HEK293T (cell line): ENCODE data around the gene SLC35B4.

Experiments used
- BHLHE40 ChIP-seq: fragments of 450-650 bp; IDR thresholded peaks from 2 replicates; pipeline ENCODE4 v1.6.1; 2016; ENCODE audit warnings: mild to moderate bottlenecking, moderate library complexity, borderline replicate concordance
- CTBP1 ChIP-seq: fragments of 450-650 bp; IDR thresholded peaks from 2 replicates; pipeline ENCODE4 v1.6.1; 2016; ENCODE audit warnings: borderline replicate concordance
- ELF4 ChIP-seq: fragments of 450-650 bp; IDR thresholded peaks from 2 replicates; pipeline ENCODE4 v1.6.1; 2017; ENCODE audit warnings: antibody characterized with exemption
- FOXA1 ChIP-seq: fragments of 450-650 bp; IDR thresholded peaks from 2 replicates; pipeline ENCODE4 v1.6.1; 2016; ENCODE audit warnings: mild to moderate bottlenecking
- FOXK2 ChIP-seq: fragments of 450-650 bp; IDR thresholded peaks from 2 replicates; pipeline ENCODE4 v1.6.1; 2016; ENCODE audit warnings: mild to moderate bottlenecking
- FOXM1 ChIP-seq: fragments of 450-650 bp; IDR thresholded peaks from 2 replicates; pipeline ENCODE4 v1.6.1; 2017; ENCODE audit warnings: mild to moderate bottlenecking, borderline replicate concordance
- HDGF ChIP-seq: fragments of 450-650 bp; IDR thresholded peaks from 2 replicates; pipeline ENCODE4 v1.6.1; 2017; ENCODE audit warnings: antibody characterized with exemption, borderline replicate concordance
- LEF1 ChIP-seq: fragments of 450-650 bp; IDR thresholded peaks from 2 replicates; pipeline ENCODE4 v1.6.1; 2017; ENCODE audit warnings: mild to moderate bottlenecking, borderline replicate concordance
- NFRKB ChIP-seq: fragments of 450-650 bp; IDR thresholded peaks from 2 replicates; pipeline ENCODE4 v1.6.1; 2016; ENCODE audit warnings: mild to moderate bottlenecking, moderate library complexity
- SP1 ChIP-seq: fragments of 450-650 bp; IDR thresholded peaks from 2 replicates; pipeline ENCODE4 v1.6.1; 2017
- TARDBP ChIP-seq: fragments of 450-650 bp; IDR thresholded peaks from 2 replicates; pipeline ENCODE4 v1.6.1; 2016

DNA sequence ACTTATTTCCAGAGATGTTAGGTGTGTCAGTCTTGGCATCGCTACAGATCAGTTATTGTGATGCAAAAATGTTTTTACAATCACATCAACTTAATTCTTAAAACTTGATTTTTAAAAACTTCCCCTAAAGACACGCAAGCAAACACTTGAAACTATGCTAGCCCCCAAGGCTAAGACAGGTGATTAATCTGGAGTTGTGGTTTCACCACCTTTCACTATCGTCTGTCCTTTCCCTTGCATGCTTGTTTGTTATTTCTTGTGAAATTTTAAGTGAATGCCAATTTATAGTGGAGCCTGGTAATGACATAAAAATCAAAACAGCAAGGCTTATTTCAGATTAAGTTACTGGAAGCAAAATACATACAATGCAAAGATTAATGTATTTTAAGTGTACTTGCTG lies 70.4 kb downstream of the SLC35B4 start:
- TF ChIP-seq TARDBP, result no peak
- TF ChIP-seq CTBP1, result no peak
- no peak for TF ChIP-seq FOXK2
- TF ChIP-seq BHLHE40, result no peak
- TF ChIP-seq FOXA1, result no peak
- TF ChIP-seq SP1, result no peak
- no peak for TF ChIP-seq FOXM1
- TF ChIP-seq HDGF, result no peak
- TF ChIP-seq LEF1, result no peak
- no peak for TF ChIP-seq NFRKB
- no peak for TF ChIP-seq ELF4
